Stimulated activated CD8-positive, alpha-beta memory T cell treated with anti-CD3 and anti-CD28 coated beads, Interleukin-12 subunit alpha, Interleukin-12 subunit beta, amount 100 ng/mL, for 1 hour (primary cell): Measurements from ENCODE around the gene TMPRSS6.
"Not testable (repeated sequence)": the region's sequence is repeated elsewhere in the genome, so short reads cannot be mapped to it uniquely, and the experiment has no call there.

ENCODE experiments used
- DNase-seq: peaks from one replicate; pipeline ENCODE4 v3.0.0-alpha.2; 2020; ENCODE audit warnings: low read depth

The TMPRSS6 gene

GRCh38 chr22:37088750-37089408 lies 20.6 kb downstream of the TMPRSS6 start:
- DNase-seq: no peak

- DNase-seq: no peak
Observed at GRCh38 chr22:37088108-37088605, 21.4 kb downstream of the TMPRSS6 start.

- DNase-seq: no peak
Observed at GRCh38 chr22:37086184-37086583, 23.3 kb downstream of the TMPRSS6 start.

- no peak for DNase-seq
Observed at GRCh38 chr22:37084385-37084784, 25.1 kb downstream of the TMPRSS6 start.

GRCh38 chr22:37083914-37084313 lies 25.6 kb downstream of the TMPRSS6 start:
- no peak for DNase-seq

- no peak for DNase-seq
Observed at GRCh38 chr22:37082251-37082873, 27.2 kb downstream of the TMPRSS6 start.

- no peak for DNase-seq
Observed at GRCh38 chr22:37080838-37081237, 28.7 kb downstream of the TMPRSS6 start.

- no peak for DNase-seq
Observed at GRCh38 chr22:37080438-37080837, 29.1 kb downstream of the TMPRSS6 start.

- DNase-seq: peak; percentile 63
Observed at GRCh38 chr22:37079668-37080171, 29.8 kb downstream of the TMPRSS6 start.

GRCh38 chr22:37079158-37079557 lies 30.4 kb downstream of the TMPRSS6 start:
- no peak for DNase-seq

GRCh38 chr22:37077802-37078448 lies 31.6 kb downstream of the TMPRSS6 start:
- peak; percentile 72 for DNase-seq

GRCh38 chr22:37075822-37076433 lies 33.6 kb downstream of the TMPRSS6 start:
- DNase-seq: no peak

GRCh38 chr22:37075046-37075445 lies 34.5 kb downstream of the TMPRSS6 start:
- DNase-seq: no peak

- DNase-seq: no peak
Observed at GRCh38 chr22:37074537-37074936, 35.0 kb downstream of the TMPRSS6 start.

GRCh38 chr22:37072673-37073072 lies 36.8 kb downstream of the TMPRSS6 start:
- DNase-seq: no peak

- not testable (repeated sequence) for DNase-seq
Observed at GRCh38 chr22:37071850-37072592, 37.5 kb downstream of the TMPRSS6 start.

- DNase-seq: no peak
Observed at GRCh38 chr22:37070744-37071143, 38.8 kb downstream of the TMPRSS6 start.

- no peak for DNase-seq
Observed at GRCh38 chr22:37070334-37070733, 39.2 kb downstream of the TMPRSS6 start.

GRCh38 chr22:37069719-37070118 lies 39.8 kb downstream of the TMPRSS6 start:
- DNase-seq: no peak

GRCh38 chr22:37069319-37069718 lies 40.2 kb downstream of the TMPRSS6 start:
- DNase-seq: no peak

GRCh38 chr22:37068859-37069258 lies 40.7 kb downstream of the TMPRSS6 start:
- no peak for DNase-seq

- DNase-seq: no peak
Observed at GRCh38 chr22:37067428-37067827, 42.1 kb downstream of the TMPRSS6 start.
